Endothelial cell of umbilical vein (primary cell): ENCODE data around the gene PPCDC. TPM values are rescaled to one million over a fixed set of nuclear protein-coding genes. Genes with fewer than 3 reads are reported as not detected.

Experiments used
- BruUV-seq: library from RNA; stranded (reverse); fragments of 400-500 nt; replicated peaks from 2 replicates; lab custom pipeline; 2021; lab: Mats Ljungman, UMichigan
- CTCF ChIA-PET: fragments of 300-600, 350-600 bp; sonication (Branson Sonifier 250); formaldehyde crosslinking; loops from one replicate; lab custom pipeline; 2021; ENCODE audit warnings: antibody characterized with exemption, inconsistent platforms; lab: Charles Lee
- POLR2A ChIA-PET: fragments of 300-600, 350-600 bp; sonication (Branson Sonifier 250); formaldehyde crosslinking; loops from one replicate; lab custom pipeline; 2021; ENCODE audit warnings: antibody characterized with exemption, inconsistent platforms; lab: Charles Lee
- DNase-seq: peaks from one replicate; pipeline ENCODE4 v3.0.0-alpha.2; 2011; ENCODE audit warnings: low read depth, low spot score
- FAIRE-seq: peaks from 2 replicates; lab custom pipeline; 2011; peaks lifted over from hg19 to GRCh38; lab: Jason Lieb, UNC
- H2AFZ ChIP-seq: 2 replicates; pipeline ENCODE4 v1.6.0; 2012; ENCODE audit warnings: low read depth, low read length, control low read depth, inconsistent platforms
- H3K27ac ChIP-seq: 2 replicates; pipeline ENCODE4 v1.5.1; 2011; ENCODE audit warnings: low read depth, mild to moderate bottlenecking, control low read depth, low read length, moderate library complexity; ENCODE audit not compliant: insufficient read depth
- H3K27me3 ChIP-seq, 2 experiments: 2 replicates each; pipeline versions ENCODE4 v1.6.0 to v1.6.1; 2011; ENCODE audit warnings: low read length in 2 of 2, mixed read lengths in 1 of 2; ENCODE audit not compliant: control insufficient read depth in 2 of 2, insufficient read depth in 2 of 2
- H3K36me3 ChIP-seq, 2 experiments: 2 replicates in 1 of 2; 3 replicates in 1 of 2; pipeline ENCODE4 v1.5.1; 2011; ENCODE audit warnings: low read length in 2 of 2, mild to moderate bottlenecking in 1 of 2, moderate library complexity in 1 of 2; ENCODE audit not compliant: control insufficient read depth in 2 of 2, insufficient read depth in 2 of 2; ENCODE audit errors: extremely low read depth in 1 of 2
- H3K4me1 ChIP-seq: 3 replicates; pipeline ENCODE4 v1.5.1; 2011; ENCODE audit warnings: mild to moderate bottlenecking, low read length; ENCODE audit not compliant: control insufficient read depth, insufficient read depth; ENCODE audit errors: extremely low read depth
- H3K4me2 ChIP-seq: 2 replicates; pipeline ENCODE4 v1.6.1; 2011; ENCODE audit warnings: low read length, control low read depth, mixed read lengths; ENCODE audit not compliant: insufficient read depth
- H3K4me3 ChIP-seq, 3 experiments: fragments of 200-600 bp in 1 of 3; sonication (generic), shearing (Covaris generic) in 1 of 3; replicated peaks in 1 of 3; 2 replicates each; pipeline ENCODE4 v1.5.1; 2011 to 2016; ENCODE audit warnings: control low read depth in 3 of 3, low read length in 3 of 3, mild to moderate bottlenecking in 2 of 3, inconsistent platforms in 1 of 3, low read depth in 1 of 3, moderate library complexity in 1 of 3; ENCODE audit not compliant: insufficient read depth in 1 of 3
- H3K79me2 ChIP-seq: 2 replicates; pipeline ENCODE4 v1.6.0; 2012; ENCODE audit warnings: low read length, inconsistent platforms; ENCODE audit not compliant: control insufficient read depth, insufficient read depth
- H3K9ac ChIP-seq: replicated peaks from 2 replicates; pipeline ENCODE3; 2011; ENCODE audit warnings: low read length, control low read depth; ENCODE audit not compliant: insufficient read depth; ENCODE audit errors: extremely low read depth
- H3K9me1 ChIP-seq: replicated peaks from 3 replicates; pipeline ENCODE4 v1.6.0; 2011; ENCODE audit warnings: mild to moderate bottlenecking, low read length; ENCODE audit not compliant: control insufficient read depth, insufficient read depth; ENCODE audit errors: extremely low read depth
- H3K9me3 ChIP-seq: replicated peaks from 2 replicates; pipeline ENCODE4 v1.5.1; 2012; ENCODE audit warnings: low read length, inconsistent platforms; ENCODE audit not compliant: control insufficient read depth, insufficient read depth
- H4K20me1 ChIP-seq: replicated peaks from 2 replicates; pipeline ENCODE3; 2011; ENCODE audit warnings: mild to moderate bottlenecking, low read length; ENCODE audit not compliant: control insufficient read depth, insufficient read depth; ENCODE audit errors: extremely low read depth
- EZH2 ChIP-seq: IDR thresholded peaks from 2 replicates; pipeline ENCODE4 v1.6.1; 2012; ENCODE audit warnings: borderline replicate concordance, low read depth, mild to moderate bottlenecking, moderate library complexity, low read length, inconsistent platforms; ENCODE audit not compliant: severe bottlenecking
- FOS ChIP-seq: IDR thresholded peaks from 2 replicates; pipeline ENCODE4 v1.6.1; 2011; ENCODE audit warnings: mild to moderate bottlenecking, low read length, moderate library complexity, borderline replicate concordance; ENCODE audit not compliant: insufficient read depth
- GATA2 ChIP-seq: IDR thresholded peaks from 2 replicates; pipeline ENCODE4 v1.7.0; 2011; ENCODE audit warnings: low read depth, mild to moderate bottlenecking, moderate library complexity, mixed read lengths, low read length; ENCODE audit not compliant: insufficient read length, insufficient read depth
- JUN ChIP-seq: IDR thresholded peaks from 2 replicates; pipeline ENCODE4 v1.6.1; 2011; ENCODE audit warnings: borderline replicate concordance, low read depth; ENCODE audit not compliant: insufficient read length, insufficient read depth
- MAX ChIP-seq: IDR thresholded peaks from 2 replicates; pipeline ENCODE4 v1.6.1; 2011; ENCODE audit not compliant: insufficient read depth, insufficient read length
- MYC ChIP-seq: IDR thresholded peaks from one replicate; pipeline ENCODE4 v1.6.1; 2011; ENCODE audit warnings: mild to moderate bottlenecking, low read depth, low read length
- POLR2A ChIP-seq: IDR thresholded peaks from 2 replicates; pipeline ENCODE4 v1.6.1; 2012; ENCODE audit warnings: low read depth, mild to moderate bottlenecking, control low read depth, low read length
- POLR2AphosphoS5 ChIP-seq: IDR thresholded peaks from 2 replicates; pipeline ENCODE4 v1.6.1; 2012; ENCODE audit warnings: low read depth, mild to moderate bottlenecking, control low read depth, low read length, moderate library complexity; ENCODE audit not compliant: insufficient read depth
- dilution Hi-C: fragments of 300-500 bp; cut with MboI; formaldehyde crosslinking; loops from one replicate; pipeline ENCODE4 v1.15.0; 2019; ENCODE audit warnings: low sequenced_read_pairs; ENCODE audit not compliant: extremely low pct_ligation_motif_present
- intact Hi-C: fragments of 100-400 bp; cut with micrococcal nuclease; formaldehyde crosslinking; loops from one replicate; pipeline ENCODE4 v1.10.0; 2022
- polyA plus RNA-seq, 4 experiments: library from polyadenylated mRNA; depleted of rRNA in 3 of 4; stranded (reverse) in 3 of 4; unstranded in 1 of 4; fragments of >200 nt; gene quantifications; 2 replicates each; pipeline versions ENCODE4 v1.2.1 to v1.2.3, GENCODE V29; 2011 to 2012; ENCODE audit warnings: missing spikeins in 1 of 4
- total RNA-seq: library from RNA; stranded (reverse); gene quantifications from 2 replicates; pipeline ENCODE4 v1.2.3, GENCODE V29; 2021
- TF ChIP-seq, protein P1 (sequence below), 2 donors: IDR thresholded peaks; 1 replicate in 1 of 2; 2 replicates in 1 of 2; pipeline ENCODE4 v1.5.1; 2011; ENCODE audit warnings: low read length in 2 of 2, mild to moderate bottlenecking in 2 of 2, moderate library complexity in 2 of 2, control low read depth in 1 of 2, inconsistent platforms in 1 of 2, low read depth in 1 of 2; ENCODE audit not compliant: insufficient read depth in 1 of 2; ENCODE audit errors: extremely low read depth in 1 of 2

Gene PPCDC
- total and polyA plus RNA-seq, 2 donors (not counting 3 experiments of a cell fraction or from before 2014, with no cell fraction given) = 14.5 to 21.4 TPM

- FAIRE-seq = no peak
- ChIA-PET POLR2A (no interaction called here), CTCF (interaction anchor here (0.7 kb wide), 1 partner anchor 12 kb away, joined by 4 read pairs; no protein-coding TSS in a partner anchor)
These were observed 47.2 kb upstream of the PPCDC start for GRCh38 chr15:74976159-74976558.

More at GRCh38 chr15:74976159-74976558, 47.2 kb upstream of the PPCDC start:
- DNase-seq = no peak
- intact Hi-C loops (no loop called here), dilution Hi-C loops (no loop called here)
- Histone ChIP-seq H3K9ac (no peak overlapping the region), H3K27me3 (no peaks in the 10 kb centered on the region), H3K4me3 (no peak overlapping the region), H3K4me2 (no peak overlapping the region), H3K4me1 (no peaks in the 10 kb centered on the region), H3K79me2 (no peaks in the 10 kb centered on the region), H3K27ac (no peak overlapping the region), H3K36me3 (no peaks in the 10 kb centered on the region), H3K9me3 (no peaks in the 10 kb centered on the region), H2AFZ (no peak overlapping the region), H4K20me1 (no peaks in the 10 kb centered on the region), H3K9me1 (no peaks in the 10 kb centered on the region)
- TF ChIP-seq JUN (no peak), EZH2 (no peak), FOS (no peak), POLR2AphosphoS5 (no peak), MYC (no peak), MAX (no peak), GATA2 (no peak), POLR2A (no peak)
- TF ChIP-seq, protein P1, sequence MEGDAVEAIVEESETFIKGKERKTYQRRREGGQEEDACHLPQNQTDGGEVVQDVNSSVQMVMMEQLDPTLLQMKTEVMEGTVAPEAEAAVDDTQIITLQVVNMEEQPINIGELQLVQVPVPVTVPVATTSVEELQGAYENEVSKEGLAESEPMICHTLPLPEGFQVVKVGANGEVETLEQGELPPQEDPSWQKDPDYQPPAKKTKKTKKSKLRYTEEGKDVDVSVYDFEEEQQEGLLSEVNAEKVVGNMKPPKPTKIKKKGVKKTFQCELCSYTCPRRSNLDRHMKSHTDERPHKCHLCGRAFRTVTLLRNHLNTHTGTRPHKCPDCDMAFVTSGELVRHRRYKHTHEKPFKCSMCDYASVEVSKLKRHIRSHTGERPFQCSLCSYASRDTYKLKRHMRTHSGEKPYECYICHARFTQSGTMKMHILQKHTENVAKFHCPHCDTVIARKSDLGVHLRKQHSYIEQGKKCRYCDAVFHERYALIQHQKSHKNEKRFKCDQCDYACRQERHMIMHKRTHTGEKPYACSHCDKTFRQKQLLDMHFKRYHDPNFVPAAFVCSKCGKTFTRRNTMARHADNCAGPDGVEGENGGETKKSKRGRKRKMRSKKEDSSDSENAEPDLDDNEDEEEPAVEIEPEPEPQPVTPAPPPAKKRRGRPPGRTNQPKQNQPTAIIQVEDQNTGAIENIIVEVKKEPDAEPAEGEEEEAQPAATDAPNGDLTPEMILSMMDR (IDR thresholded peaks at IDR 0.05; ENCODE audit: extremely low read depth in 1 of 2, insufficient read depth in 1 of 2, low read depth in 1 of 2, low read length in 2 of 2) = no peak
- BruUV-seq = no TSS peak
